Upper lobe of left lung (tissue), 4 donors: ENCODE results near the gene SLC25A26.

Source experiments
- EP300 ChIP-seq, 4 donors: sonication (generic); formaldehyde crosslinking; IDR thresholded peaks; one replicate each; pipeline ENCODE4 v1.5.1; 2017; ENCODE audit warnings: antibody characterized with exemption in 4 of 4, control low read depth in 2 of 4
- POLR2A ChIP-seq, 4 donors: fragments of 450-650 bp; IDR thresholded peaks; one replicate each; pipeline ENCODE4 v1.5.1; 2016 to 2017; ENCODE audit warnings: antibody characterized with exemption in 4 of 4, mild to moderate bottlenecking in 2 of 4
- POLR2AphosphoS5 ChIP-seq, 2 donors: sonication (generic); formaldehyde crosslinking; IDR thresholded peaks; one replicate each; pipeline ENCODE4 v1.5.1; 2017; ENCODE audit warnings: antibody characterized with exemption in 2 of 2

GRCh38 chr3:66336333-66336766 is 115.5 kb downstream of the SLC25A26 start:
- TF ChIP-seq POLR2AphosphoS5 (IDR thresholded peaks at IDR 0.05) (no peak), EP300 (IDR thresholded peaks at IDR 0.05) (no peak), POLR2A (IDR thresholded peaks at IDR 0.05) (no peak)
